ENCODE results near the gene DUX4.
"Not testable (repeated sequence)": the region's sequence is repeated elsewhere in the genome, so short reads cannot be mapped to it uniquely, and the experiment has no call there.

The DUX4 gene

GRCh38 chr4:190173428-190173827 lies at the start of gene DUX4:
Gene DUX4 (plus strand): TSS chr4:190173774. CDS start chr4:190173774, 0 bp downstream.
- not testable (repeated sequence) for DNase-seq (ENCODE audit: low read depth)

DNA sequence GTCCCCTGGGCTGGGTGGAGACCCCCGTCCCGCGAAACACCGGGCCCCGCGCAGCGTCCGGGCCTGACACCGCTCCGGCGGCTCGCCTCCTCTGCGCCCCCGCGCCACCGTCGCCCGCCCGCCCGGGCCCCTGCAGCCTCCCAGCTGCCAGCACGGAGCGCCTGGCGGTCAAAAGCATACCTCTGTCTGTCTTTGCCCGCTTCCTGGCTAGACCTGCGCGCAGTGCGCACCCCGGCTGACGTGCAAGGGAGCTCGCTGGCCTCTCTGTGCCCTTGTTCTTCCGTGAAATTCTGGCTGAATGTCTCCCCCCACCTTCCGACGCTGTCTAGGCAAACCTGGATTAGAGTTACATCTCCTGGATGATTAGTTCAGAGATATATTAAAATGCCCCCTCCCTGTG lies 1.9 kb downstream of the DUX4 start:
- not testable (repeated sequence) for DNase-seq (ENCODE audit: low read depth)

DNA sequence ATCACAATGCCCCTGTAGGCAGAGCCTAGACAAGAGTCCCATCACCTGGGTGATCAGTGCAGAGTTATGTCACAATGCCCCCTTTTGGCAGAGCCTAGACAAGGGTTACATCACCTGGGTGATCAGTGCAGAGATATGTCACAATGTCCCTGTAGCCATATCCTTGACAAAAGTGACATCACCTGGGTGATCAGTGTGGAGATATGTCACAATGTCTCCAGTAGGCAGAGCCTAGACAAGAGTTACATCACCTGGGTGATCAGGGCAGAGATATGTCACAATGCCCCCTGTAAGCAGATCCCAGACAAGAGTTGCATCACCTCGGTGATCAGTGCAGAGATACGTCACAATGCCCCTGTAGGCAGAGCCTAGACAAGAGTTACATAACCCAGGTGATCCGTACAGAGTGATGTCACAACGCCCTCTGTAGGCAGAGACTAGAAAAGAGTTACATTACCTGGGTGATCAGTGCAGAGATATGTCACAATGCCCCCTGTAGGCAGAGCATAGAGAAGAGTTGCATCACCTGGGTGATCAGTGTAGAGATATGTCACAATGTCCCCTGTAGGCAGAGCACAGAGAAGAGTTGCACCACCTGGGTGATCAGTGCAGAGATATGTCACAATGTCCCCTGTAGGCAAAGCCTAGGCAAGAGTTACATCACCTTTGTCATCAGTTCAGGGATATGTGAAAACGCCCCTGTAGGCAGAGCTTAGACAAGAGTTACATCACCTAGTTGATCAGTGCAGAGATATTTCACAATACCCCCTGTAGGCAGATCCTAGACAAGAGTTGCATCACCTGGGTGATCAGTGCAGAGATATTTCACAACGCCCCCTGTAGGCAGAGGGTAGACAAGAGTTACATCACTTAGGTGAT lies 4.4 kb downstream of the DUX4 start:
- peak; percentile 1 for DNase-seq (ENCODE audit: low read depth)

- not testable (repeated sequence) for DNase-seq (ENCODE audit: low read depth)
Observed at GRCh38 chr4:190178606-190178990, 5.0 kb downstream of the DUX4 start.

DNA sequence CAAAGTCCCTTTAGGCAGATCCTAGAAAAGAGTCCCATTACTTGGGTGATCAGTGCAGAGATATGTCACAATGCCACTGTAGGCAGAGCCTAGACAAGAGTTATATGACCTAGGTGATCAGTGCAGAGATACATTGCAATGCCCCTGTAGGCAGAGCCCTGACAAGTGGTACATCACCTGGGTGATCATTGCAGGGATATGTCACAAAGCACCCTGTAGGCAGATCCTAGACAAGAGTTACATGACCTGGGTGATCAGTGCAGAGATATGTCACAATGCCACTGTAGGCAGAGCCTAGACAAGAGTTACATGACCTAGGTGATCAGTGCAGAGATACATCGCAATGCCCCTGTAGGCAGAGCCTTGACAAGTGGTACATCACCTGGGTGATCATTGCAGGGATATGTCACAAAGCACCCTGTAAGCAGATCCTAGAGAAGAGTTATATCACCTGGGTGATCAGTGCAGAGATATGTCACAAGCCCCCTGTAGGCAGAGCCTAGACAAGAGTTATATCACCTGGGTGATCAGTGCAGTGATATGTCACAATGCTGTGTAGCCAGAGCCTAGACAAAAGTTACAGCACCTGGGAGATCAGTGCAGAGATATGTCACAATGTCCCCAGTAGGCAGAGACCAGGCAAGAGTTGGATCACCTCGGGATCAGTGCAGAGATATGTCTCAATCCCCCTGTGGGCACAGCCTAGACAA lies 5.6 kb downstream of the DUX4 start:
- DNase-seq (ENCODE audit: low read depth), result not testable (repeated sequence)

DNA sequence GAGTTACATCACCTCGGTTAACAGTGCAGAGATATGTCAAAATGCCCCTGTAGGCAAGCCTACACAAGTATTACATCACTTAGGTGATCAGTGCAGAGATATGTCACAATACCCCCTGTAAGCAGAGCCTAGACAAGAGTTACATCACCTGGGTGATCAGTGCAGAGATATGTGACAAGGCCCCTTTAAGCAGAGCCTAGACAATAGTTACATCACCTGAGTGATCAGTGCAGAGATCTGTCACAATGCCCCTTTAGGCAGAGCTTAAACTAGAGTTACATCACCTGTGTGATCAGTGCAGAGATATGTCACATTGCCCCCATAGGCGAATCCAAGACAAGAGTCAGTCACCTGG lies 6.1 kb downstream of the DUX4 start:
- DNase-seq (ENCODE audit: low read depth), result not testable (repeated sequence)

DNA sequence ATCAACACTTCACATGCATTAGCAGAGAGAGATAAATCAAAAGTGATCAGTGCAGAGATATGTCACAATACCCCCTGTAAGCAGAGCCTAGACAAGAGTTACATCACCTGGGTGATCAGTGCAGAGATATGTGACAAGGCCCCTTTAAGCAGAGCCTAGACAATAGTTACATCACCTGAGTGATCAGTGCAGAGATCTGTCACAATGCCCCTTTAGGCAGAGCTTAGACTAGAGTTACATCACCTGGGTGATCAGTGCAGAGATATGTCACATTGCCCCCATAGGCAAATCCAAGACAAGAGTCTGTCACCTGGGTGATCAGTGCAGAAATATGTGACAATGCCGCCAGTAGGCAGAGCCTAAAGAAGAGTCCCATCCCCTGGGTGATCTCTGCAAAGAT lies 7.4 kb downstream of the DUX4 start:
- not testable (repeated sequence) for DNase-seq (ENCODE audit: low read depth)

DNA sequence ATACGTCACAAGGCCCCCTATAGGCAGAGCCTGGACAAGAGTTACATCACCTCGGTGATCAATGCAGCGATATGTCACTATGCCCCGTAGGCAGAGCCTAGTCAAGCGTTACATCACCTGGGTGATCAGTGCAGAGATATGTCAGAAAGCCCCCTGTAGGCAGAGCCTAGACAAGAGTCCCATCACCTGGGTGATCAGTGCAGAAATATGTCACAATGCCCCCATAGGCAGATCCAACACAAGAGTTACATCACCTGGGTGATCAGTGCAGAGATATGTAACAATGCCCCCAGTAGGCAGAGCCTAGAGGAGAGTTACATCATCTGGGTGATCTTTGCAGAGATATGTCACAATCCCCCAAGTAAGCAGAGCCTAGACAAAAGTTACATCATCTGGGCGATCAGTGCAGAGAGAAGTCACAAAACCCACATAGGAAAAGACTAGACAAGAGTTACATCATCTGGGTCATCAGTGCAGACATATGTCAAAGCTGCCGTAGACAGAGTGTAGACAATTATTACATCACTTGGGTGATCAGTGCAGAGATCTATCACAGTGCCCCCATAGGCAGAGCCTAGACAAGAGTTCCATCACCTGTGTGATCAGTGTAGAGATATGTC lies 8.0 kb downstream of the DUX4 start:
- peak; percentile 1 for DNase-seq (ENCODE audit: low read depth)

DNA sequence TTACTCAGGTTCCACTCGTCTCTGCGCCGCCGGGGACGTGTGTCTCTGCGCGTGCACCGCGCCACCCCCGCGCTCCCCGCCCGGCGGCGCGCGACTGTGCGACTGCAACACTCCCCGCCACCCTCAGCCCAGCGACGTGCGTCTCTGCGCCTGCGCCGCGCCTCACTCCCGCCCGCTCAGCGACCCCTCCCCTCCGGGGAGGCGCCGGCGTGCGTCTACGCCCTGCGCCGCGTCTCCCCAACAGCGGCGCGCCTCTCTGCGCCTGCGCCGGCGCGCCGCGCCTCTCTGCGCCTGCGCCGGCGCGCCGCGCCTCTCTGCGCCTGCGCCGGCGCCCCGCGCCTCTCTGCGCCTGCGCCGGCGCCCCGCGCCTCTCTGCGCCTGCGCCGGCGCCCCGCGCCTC lies 29.9 kb downstream of the DUX4 start:
- DNase-seq (ENCODE audit: low read depth), result peak; percentile 0
